GM19023 (cell line): Measurements from ENCODE around the gene JAKMIP1.

Source experiments
- ATAC-seq: cut with Tn5 transposase; IDR thresholded peaks from one replicate; pipeline ENCODE4 v1.9.1; 2021; ENCODE audit warnings: mild to moderate bottlenecking, moderate library complexity; ENCODE audit not compliant: unreplicated experiment

JAKMIP1 gene

DNA sequence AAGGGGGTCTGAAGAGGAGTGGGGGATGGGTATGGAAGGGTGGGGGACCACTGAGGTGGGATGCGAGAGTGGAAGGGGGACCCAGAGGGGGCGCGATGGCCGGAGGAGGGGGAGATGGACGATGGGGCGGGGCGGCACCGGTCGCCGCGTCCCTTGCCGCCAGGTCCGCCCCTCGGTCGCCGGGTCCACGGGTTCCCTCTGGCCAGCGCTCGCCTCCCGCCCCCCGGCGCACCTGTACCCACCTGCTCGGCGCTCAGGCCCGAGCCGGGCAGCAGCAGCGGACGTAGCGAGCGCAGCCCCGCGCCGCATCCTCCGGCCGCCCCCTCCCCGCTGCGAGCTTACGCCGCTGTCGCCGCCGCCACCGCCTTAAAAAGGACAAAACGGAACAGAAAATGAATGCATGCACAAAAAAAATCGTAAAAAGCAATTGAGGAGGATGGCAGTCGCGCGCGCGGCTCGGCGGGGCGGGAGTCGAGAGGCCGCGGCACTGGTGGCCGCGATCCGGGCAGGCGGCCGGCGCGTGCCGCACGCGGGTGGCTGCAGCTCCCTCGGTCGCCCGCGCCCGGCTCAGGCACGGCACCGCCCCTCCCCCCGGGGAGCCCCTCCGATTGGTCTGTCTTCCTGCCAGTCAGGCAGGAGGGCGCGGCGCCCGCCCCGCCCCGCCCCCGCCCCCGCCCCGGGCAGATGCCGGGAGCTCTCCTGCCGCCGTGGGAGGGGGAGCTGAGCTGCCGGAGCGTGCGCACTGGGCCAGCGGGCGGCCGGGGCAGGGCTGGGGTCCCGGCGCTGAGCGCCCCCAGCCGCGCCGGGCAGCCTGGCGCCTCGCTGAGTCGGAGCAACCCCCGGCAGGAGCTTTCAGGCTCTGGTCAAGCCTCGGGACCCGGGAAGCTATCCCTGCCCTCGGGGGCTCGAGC lies at the start of gene JAKMIP1:
JAKMIP1 (minus strand) TSS at position 539 of the 911 bp plus-strand sequence. CDS start 87,699 bp downstream, outside the sequence.
- ATAC-seq: peak; percentile 79

DNA sequence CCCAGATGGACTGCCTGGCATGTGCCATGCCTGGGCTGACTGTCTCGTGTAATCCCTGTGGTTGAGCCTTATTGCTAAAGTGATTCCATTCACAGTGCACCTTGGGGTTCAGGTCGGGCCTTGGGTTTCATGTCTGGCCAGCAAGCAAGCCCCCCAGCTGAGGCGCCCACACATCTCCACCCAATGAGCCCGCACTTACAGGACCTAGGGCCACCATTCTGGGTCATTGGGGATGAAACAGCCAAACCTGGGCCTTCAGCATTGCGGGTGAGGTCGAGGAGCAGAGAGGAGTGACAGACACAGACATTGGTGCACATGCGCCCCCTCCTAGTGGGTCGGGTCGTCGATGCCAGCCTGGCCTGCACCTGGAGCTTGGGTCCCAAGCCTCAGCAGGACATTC lies 48.0 kb upstream of the JAKMIP1 start:
- no peak for ATAC-seq

DNA sequence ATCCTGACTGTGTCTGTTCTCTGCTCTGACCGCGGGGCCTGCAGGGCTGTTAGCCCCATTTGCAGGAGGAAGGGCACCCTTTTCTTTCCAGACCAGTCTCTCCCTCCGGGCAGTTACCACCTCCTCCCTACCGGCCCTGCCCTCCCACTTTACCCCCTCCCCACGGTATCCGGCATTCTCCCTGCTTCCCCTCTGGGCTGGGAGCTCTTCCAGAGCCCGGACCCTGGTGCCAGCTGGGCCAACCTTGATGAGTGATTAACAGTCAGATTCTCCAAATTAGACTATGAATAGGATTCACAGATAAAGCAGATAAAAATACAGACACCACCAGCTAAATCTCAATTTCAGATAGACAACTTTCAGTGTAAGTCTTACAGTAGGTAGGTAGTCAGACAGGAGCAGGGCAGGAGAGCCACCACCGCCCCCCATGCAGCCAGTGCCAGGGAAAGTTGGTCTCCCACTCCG lies 45.9 kb upstream of the JAKMIP1 start:
- ATAC-seq: no peak

DNA sequence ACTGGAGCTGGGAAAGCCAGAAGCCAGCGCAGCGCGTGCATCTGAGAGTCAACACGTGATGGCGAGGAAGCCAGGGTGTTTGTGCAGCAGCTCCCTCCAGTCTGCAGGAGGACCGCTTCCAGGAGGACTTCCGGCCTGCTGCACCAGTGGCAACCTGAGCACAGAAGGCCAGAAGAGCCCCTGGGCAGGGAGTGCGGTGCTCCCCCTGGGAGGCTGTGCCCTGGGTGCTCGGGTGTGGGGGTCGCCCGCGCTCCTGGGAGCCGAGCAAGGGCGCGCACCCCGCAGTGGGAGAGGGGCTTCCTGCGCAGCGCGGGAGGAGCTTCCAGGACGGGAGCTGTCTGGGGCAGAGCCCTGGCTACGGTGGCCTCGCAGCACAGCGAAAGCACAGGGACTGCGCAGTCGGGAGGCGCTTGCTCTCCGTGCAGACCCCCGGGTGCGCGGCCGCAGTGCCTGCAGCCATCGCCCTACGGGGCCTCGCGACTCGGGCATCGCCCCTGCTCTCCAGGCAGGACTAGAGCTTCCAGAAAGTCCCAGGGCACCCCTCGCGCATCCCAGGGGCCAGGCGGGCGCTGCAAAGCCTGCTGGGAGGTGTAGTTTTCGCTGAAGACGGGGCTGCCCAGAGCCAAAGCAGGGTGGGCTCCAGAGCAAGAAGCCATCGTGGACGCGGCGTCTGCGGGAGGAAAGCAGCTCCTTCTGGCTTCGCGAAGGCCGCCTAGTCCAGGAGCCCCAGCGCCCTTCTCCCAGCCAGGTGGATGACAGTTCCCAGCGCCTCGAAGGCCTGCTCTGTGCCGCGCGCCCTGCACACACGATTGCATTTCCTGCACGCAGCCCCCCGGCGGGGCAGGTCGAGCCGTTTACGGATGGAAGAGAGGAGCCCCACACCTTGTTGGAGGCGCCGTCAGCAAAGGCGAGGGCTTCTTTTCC lies 45.2 kb upstream of the JAKMIP1 start:
- ATAC-seq: no peak

DNA sequence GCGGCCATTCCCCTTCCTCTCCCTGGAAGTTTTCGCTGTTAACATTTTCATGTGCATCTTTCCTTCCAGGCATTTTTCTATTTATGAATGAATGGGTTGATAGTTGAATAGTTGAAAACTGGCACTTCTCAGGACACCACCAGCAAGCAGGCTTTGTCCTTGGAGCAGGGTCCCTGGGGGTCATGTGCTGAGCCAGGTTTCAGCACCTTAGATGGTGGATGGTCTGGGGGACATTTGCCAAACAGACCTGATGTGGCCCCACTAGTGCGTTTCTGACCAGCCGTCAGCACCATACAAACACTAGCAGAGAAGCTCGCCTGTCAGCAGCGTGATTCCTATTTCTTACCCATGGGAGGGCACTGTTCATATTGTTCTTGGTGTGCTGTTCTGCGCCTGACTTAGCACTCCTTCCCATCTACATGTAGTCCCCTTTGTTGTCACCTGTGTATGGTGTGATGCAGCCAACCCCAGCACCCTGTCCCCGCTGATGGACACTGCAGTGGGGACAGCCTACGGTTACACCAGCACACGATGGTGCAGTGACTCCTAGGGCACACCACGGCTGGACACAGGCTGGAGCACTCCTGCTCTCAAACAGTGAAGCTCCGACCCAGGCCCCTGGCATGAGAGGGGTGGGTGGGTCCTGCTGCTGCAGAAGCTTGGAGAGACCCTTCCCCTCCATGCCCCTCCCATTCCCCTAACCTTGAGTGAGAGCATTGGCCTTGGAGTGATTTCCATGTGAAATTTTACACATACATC lies 42.1 kb upstream of the JAKMIP1 start:
- no peak for ATAC-seq

DNA sequence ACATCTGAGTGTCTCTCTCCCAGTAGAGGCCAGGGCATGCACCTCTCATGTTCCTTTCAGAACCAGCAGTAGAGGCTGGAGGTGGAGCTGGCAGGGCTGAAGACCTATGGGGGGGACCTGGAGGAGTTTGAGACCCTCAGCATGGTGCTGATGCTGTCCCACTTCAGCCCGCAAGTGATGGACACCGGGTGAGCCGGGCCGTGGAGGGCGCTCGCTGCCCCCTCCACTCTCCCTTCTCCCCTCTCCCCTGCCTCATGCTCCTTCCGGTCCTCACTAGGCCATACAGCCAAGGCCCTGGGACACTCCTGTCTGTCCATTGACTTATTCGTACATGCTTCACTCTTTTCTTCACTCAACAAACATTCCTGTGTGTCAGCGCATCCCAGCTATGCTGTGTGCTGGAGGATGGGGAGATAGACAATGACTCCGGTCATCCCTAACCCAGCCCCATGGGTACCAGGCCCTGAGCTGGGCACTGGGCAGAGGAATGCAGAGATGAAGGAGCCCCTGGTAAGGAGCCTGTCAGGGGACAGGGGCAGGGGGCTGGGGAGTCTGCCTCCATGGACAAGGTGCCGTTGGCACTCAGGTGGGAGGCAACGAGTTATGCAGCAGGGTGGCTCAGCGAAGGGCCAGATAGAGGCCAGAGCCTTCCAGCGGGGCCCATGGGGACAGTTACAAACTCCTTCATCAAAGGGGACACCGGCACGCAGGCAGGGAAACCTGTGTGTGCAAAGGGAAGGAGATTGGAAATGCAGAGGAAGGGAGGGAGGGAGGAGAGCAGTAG lies 40.9 kb upstream of the JAKMIP1 start:
- no peak for ATAC-seq

DNA sequence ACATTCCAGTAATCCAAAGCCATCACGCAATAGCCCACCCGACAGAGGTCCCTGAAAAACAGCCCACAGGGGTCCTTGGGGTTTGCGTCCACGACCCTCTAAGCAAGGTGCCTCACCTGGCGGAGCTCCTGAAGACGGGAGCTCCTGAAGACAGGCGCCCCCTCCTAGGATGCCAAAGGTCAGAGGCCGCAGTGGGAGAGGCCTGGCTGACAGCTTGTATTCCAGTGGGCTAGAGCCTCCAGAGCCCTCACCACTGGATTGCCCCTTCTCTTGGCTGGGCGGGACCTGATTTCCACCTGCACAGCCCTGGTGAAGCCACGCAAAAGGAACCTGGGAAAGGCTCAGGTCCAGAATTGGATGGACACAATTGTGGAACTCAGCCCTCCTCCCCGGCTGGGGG lies 39.6 kb upstream of the JAKMIP1 start:
- no peak for ATAC-seq

DNA sequence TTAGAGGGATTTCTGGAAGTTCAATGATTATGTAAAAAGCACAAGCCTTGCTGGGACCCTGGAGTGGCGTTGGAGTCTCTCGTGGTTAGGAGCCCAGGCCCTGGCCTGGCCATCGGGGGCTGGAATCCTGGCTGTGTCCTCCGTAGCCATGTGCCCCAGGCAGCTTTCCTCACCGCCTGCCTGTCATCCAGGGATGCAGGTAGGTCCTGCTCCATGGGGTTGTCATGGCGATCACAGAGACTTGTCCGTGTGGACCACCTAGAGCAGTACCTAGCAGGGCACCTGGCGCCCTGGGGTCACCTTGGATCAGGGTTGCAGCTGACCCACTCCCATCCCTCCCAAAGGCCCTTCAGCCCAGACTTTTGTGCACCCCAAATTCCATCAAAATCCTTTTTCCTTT lies 39.1 kb upstream of the JAKMIP1 start:
- ATAC-seq: no peak

DNA sequence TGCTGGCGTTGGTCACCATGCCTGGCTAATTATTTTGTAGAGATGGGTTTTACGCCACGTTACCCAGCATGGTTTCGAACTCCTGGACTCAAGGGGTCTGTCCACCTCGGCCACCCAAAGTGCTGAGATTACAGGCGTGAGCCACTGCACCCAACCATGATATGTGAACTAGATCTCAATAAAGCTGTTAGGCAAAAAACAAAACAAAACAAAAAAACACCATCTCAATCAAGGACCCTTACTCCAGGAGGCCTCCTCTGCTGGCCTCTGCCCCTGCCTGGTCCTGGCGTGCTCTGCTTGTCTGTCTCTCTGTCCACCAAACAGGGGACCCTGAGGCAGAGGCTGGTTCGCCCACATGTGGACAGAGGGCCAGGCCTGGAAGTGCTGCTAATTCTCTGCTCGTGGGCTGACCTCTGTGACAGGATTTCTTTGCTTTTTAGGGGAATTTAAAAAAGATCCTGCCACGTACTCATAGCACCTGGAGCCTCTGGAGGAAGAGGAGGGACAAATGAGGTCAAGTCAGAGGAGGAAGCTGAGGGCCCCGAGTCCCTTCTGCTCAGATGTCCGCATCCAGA lies 36.6 kb upstream of the JAKMIP1 start:
- ATAC-seq: no peak

DNA sequence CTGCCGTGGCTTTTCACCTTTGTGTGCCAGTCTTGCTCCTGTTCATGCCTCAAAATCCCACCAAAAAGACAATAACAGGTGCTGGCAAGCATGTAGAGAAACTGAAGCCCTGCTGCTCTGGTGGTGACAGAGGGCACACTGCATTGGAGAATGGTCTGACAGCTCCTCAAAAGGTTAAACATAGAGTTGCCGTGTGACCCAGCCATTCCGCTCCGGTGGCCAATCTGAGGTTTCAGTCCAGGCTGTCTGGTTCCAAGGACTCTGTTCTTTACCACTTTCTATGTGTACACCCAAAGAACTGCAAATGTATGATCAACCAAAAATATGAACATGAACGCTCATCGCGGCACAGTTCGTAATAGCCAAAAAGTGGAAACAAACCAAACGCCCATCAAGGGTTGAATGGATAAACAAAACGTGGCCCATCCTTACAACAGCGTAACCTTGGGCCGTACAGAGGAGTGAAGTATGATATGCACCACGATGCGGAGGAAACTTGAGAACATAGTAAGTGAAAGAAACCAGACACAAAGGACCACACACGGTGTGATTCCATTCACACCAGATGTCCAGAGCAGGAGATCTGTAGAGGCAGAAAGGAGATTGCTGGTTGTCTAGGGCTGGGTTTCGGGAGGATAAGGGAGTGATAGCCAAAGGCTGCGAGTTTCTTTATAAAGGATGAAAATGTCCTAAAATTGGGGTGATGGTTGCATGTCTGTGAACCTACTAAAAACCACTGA lies 35.7 kb upstream of the JAKMIP1 start:
- ATAC-seq: no peak

DNA sequence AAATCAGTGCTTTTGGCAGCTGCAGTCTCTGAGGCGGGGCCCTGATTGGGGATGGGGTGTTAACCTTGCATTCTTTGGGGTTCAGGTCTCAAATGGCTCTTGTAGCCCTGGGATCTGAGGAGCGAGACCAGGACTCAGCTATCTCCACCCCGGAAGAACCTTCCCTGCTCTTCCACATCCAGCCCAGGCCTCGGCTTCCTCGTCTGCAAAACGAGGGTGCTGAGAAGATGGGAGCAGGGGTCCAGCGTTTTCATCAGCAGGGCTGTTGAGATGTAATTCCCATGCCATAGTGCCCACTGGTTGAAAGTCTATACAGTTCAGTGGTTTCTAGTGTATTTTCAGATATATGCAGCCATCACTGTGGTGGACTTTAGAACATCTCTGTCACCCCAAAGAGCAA lies 34.7 kb upstream of the JAKMIP1 start:
- ATAC-seq: no peak

DNA sequence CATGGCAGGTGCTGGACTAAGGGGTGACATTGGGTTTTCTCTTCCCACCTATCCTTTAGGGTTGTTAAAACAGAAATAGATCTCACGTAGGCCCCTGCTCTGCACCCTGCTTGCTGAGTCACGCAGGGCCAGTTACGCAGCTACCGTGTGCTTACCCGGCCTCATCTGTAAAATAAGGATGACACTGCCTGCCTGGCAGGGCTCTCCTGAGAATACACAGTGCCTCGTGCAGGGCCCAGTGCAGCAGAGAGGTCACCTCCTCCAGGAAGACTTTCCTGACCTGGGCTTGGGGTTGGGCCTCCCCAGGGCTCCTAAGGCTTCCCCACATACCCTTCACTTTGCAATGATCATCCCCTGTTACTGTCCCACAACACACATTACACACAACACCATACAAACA lies 33.6 kb upstream of the JAKMIP1 start:
- no peak for ATAC-seq

DNA sequence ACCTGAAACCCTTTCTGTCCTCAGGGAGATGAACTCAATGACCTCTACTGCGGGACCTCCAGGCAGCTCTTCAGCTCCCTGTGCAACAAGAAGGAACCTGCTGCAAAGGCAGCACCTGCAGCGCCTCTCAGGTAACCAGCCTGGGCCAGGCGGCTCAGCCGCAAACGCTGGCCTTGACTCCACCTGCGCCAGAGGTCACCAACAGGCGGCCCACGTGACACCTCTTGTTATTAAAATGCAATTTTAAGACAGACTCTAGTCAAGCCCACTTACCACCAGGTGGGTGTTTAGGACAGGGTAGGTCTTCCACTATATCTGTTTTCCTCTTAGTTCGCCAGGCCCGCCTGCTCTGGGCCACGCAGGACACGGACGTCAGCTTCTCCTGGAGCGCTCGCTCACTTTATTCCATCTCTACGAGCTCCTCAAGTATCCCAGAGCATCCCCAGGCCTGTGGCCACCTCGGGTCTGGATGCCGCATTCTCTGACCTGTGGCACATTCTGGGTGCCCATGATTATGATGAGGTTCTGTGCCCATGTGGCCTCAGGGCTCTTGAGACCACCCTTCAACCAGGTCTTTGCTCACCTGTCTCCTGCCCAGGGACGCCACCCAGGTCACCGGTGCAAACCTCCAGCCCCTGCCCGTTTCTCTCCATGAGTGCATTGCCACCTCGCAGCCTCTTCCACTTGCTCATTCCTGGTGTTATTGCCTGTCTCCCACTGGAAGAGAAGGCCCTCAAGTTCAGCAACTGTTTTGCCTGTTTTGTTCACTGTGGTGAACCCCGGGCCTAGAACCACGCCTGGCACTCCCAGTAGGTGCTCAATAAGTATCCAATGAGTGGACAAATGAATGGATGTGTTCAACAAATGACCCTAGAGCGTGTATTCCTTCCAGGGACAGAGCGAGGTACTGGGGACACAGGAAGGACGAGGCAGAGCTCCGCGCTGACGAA lies 32.8 kb upstream of the JAKMIP1 start:
- ATAC-seq: no peak

DNA sequence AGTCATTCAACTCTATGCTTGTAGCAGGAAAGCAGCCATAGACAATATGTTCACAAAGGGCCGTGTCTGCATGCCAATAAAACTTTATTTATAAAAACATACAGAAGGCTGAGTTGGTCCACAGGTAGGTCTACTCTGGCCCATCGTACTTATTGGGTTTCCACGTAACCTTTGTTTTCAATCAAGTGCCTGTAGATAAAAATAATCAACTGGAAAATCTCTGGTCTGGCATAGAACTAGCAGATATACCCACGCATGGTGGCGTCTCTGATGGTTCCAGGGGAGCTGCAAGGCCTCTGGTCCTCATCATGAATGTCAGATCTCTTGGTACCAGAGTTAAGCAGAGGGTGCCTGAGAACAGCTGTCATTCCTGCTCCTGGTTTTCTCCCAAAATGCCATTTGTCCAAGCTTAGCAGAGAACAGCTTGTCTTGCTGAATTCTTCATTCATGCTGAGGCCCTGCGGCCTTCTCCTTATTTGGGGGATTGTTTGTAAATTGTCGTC lies 31.4 kb upstream of the JAKMIP1 start:
- no peak for ATAC-seq

DNA sequence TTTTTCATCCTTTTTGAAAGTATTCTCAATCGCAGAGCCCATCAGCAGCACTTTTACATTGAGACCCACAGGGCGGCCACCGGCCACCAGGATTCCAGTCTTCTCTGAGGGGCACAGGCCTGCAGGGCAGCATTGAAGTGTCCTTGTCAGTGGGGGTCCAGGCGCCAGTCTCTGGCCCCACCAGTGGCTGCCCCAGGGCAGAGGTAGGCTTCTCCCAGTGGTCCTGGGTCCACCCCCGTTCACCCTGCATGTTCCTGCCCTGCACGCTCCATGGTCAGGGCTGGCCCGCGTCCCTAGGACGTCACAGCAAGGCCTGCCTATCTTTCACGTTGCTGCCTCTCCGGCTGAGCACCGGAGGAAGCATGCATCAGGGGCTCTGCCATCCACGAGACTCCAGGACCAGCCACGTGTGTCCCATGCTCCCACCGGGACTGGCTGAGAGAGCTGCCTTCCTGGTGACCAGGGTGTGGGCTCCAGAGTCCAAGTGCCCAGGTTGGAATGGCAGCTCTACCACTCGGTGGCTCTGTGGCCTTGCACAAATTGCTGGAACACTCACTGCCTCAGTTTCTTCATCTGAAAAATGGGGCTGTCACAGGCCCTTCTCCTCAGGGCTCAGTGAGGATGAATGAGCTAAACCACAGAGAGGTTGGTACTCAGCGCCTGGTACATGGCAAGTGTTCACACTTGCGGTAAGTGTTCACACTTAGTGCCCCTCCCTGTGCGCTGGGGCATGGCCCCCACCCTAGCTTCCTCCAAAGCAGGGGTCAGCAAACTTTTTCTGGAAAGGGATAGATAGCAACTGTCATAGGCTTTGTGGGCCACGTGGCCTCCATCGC lies 30.7 kb upstream of the JAKMIP1 start:
- no peak for ATAC-seq

DNA sequence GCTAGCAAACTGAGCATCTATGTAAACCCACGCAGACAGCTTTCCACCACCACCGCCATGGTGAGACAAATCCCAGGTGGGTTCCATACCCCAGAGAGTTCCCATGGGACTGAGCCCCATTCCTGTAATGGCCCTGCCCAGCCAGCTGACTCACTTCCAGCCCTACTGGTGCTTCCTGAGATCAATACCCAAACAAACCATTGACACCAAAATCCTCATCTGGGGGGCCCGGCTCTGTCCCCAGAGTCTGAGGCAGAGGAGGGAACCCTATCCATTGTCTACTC lies 30.1 kb upstream of the JAKMIP1 start:
- no peak for ATAC-seq
